Measurements from ENCODE around the gene NEDD4.
A peak's percentile ranks its signal among the peaks of the same experiment; 100 is the strongest.
"Not testable (repeated sequence)": the region's sequence is repeated elsewhere in the genome, so short reads cannot be mapped to it uniquely, and the experiment has no call there.

The NEDD4 gene

GRCh38 chr15:55969582-55969981 lies 23.8 kb downstream of the NEDD4 start:
- no peak for DNase-seq
- intact Hi-C loops (cut with DNase I), result no loop called here

- DNase-seq, result no peak
- intact Hi-C loops (cut with DNase I), result no loop called here
Measured at GRCh38 chr15:55968923-55969322, 24.5 kb downstream of the NEDD4 start.

- no peak for DNase-seq
- intact Hi-C loops (cut with DNase I), result no loop called here
Measured at GRCh38 chr15:55965091-55965490, 28.3 kb downstream of the NEDD4 start.

GRCh38 chr15:55960946-55961345 lies 32.5 kb downstream of the NEDD4 start:
- no peak for DNase-seq
- intact Hi-C loops (cut with DNase I), result no loop called here

GRCh38 chr15:55959744-55960447 lies 33.5 kb downstream of the NEDD4 start:
- intact Hi-C loops (cut with DNase I), result no loop called here
- no peak for DNase-seq

GRCh38 chr15:55958349-55958748 lies 35.1 kb downstream of the NEDD4 start:
- intact Hi-C loops (cut with DNase I), result no loop called here

GRCh38 chr15:55954862-55955605 lies 38.4 kb downstream of the NEDD4 start:
- no peak for DNase-seq
- intact Hi-C loops (cut with DNase I), result no loop called here

More at GRCh38 chr15:55958349-55958748, 35.1 kb downstream of the NEDD4 start:
- no peak for DNase-seq

- intact Hi-C loops (cut with DNase I); DNase-seq: not testable (repeated sequence)
Measured at GRCh38 chr15:55952501-55953274, 40.7 kb downstream of the NEDD4 start.

GRCh38 chr15:55944606-55945005 lies 48.8 kb downstream of the NEDD4 start:
- intact Hi-C loops (cut with DNase I); DNase-seq: not testable (repeated sequence)

GRCh38 chr15:55942332-55942731 lies 51.1 kb downstream of the NEDD4 start:
- DNase-seq, result no peak
- intact Hi-C loops (cut with DNase I), result no loop called here

GRCh38 chr15:55937040-55937439 lies 56.4 kb downstream of the NEDD4 start:
- intact Hi-C loops (cut with DNase I), result no loop called here
- no peak for DNase-seq

GRCh38 chr15:55928955-55929354 lies 64.5 kb downstream of the NEDD4 start:
- intact Hi-C loops (cut with DNase I), result no loop called here
- no peak for DNase-seq

GRCh38 chr15:55921744-55922143 lies 71.7 kb downstream of the NEDD4 start:
- intact Hi-C loops (cut with DNase I), result no loop called here
- no peak for DNase-seq

- intact Hi-C loops (cut with DNase I), result no loop called here
Measured at GRCh38 chr15:55917881-55918296, 75.5 kb downstream of the NEDD4 start.

GRCh38 chr15:55916666-55917409 lies 76.6 kb downstream of the NEDD4 start:
- intact Hi-C loops (cut with DNase I), result no loop called here
- DNase-seq, result peak in 6 of 42 donors; percentile 5 to 33 (median 14)

More at GRCh38 chr15:55917881-55918296, 75.5 kb downstream of the NEDD4 start:
- DNase-seq, result peak in 13 of 42 donors; percentile 7 to 53 (median 21)

- DNase-seq, result no peak
- intact Hi-C loops (cut with DNase I), result no loop called here
Measured at GRCh38 chr15:55915876-55916567, 77.4 kb downstream of the NEDD4 start.

- no peak for DNase-seq
- intact Hi-C loops (cut with DNase I), result no loop called here
Measured at GRCh38 chr15:55915221-55915620, 78.2 kb downstream of the NEDD4 start.

GRCh38 chr15:55914446-55914845 lies 79.0 kb downstream of the NEDD4 start:
- no peak for DNase-seq
- intact Hi-C loops (cut with DNase I), result no loop called here

GRCh38 chr15:55912982-55913381 lies 80.4 kb downstream of the NEDD4 start:
- intact Hi-C loops (cut with DNase I), result no loop called here
- no peak for DNase-seq

Data from head of caudate nucleus (tissue), 42 donors.